ENCODE data around the gene CSF1R. TPM values are rescaled to one million over a fixed set of nuclear protein-coding genes. Genes with fewer than 3 reads are reported as not detected.

The CSF1R gene
- total RNA-seq, 2 donors from 2014 or later: not detected

- H3K27me3 ChIP-seq (ENCODE audit: control insufficient read depth, insufficient read depth, low read length, poor library complexity, severe bottlenecking): no peaks in the 10 kb centered on the region
- H3K9me3 ChIP-seq (ENCODE audit: control insufficient read depth, low read length): no peaks in the 10 kb centered on the region
- no peak overlapping the region for H3K9ac ChIP-seq (ENCODE audit: extremely low read depth, low read length, poor library complexity, severe bottlenecking)
- H3K27ac ChIP-seq (ENCODE audit: low read depth, low read length): no peak overlapping the region
- 87 to 100% methylated on average over 2 of the region's 2 CpGs for WGBS, 2 experiments (ENCODE audit: insufficient coverage in 1 of 2, insufficient read length in 1 of 2)
- Mint-ChIP-seq H3K27ac (no peak overlapping the region), H3K9me3 (no peaks in the 10 kb centered on the region), H3K4me3 (no peak overlapping the region), H3K4me1 (peaks cover 14% of the 10 kb centered on the region), H3K36me3 (ENCODE audit: low read depth) (peaks cover 20% of the 10 kb centered on the region), H3K27me3 (ENCODE audit: insufficient read depth) (peaks cover 12% of the 10 kb centered on the region)
- DNase-seq: no peak
- TF ChIP-seq CTCF (conservative IDR thresholded peaks at IDR 0.05): no peak
- H3K36me3 ChIP-seq (ENCODE audit: control insufficient read depth, insufficient read depth, low read length): peaks cover 30% of the 10 kb centered on the region
- no peak overlapping the region for H3K4me3 ChIP-seq (ENCODE audit: low read length)
- peaks cover 8% of the 10 kb centered on the region for H3K4me1 ChIP-seq (ENCODE audit: control insufficient read depth, insufficient read depth, low read length)
Measured at GRCh38 chr5:150057511-150057910, 28.8 kb downstream of the CSF1R start.

GRCh38 chr5:150057052-150057451, 29.3 kb downstream of the CSF1R start:
- no peak for TF ChIP-seq CTCF (conservative IDR thresholded peaks at IDR 0.05)
- Histone ChIP-seq H3K4me1 (ENCODE audit: control insufficient read depth, insufficient read depth, low read length) (peaks cover 8% of the 10 kb centered on the region), H3K27ac (ENCODE audit: low read depth, low read length) (no peak overlapping the region), H3K4me3 (ENCODE audit: low read length) (no peak overlapping the region), H3K27me3 (ENCODE audit: control insufficient read depth, insufficient read depth, low read length, poor library complexity, severe bottlenecking) (no peaks in the 10 kb centered on the region), H3K9ac (ENCODE audit: extremely low read depth, low read length, poor library complexity, severe bottlenecking) (no peak overlapping the region), H3K9me3 (ENCODE audit: control insufficient read depth, low read length) (no peaks in the 10 kb centered on the region), H3K36me3 (ENCODE audit: control insufficient read depth, insufficient read depth, low read length) (peaks cover 35% of the 10 kb centered on the region)
- H3K9me3 Mint-ChIP-seq: no peaks in the 10 kb centered on the region
- H3K27me3 Mint-ChIP-seq (ENCODE audit: insufficient read depth): peaks cover 12% of the 10 kb centered on the region
- DNase-seq: no peak
- 91 to 100% methylated on average over 1 to 8 of the region's 8 CpGs for WGBS, 2 experiments (ENCODE audit: insufficient coverage in 1 of 2, insufficient read length in 1 of 2)
- peaks cover 14% of the 10 kb centered on the region for H3K4me1 Mint-ChIP-seq
- H3K4me3 Mint-ChIP-seq: no peak overlapping the region
- no peak overlapping the region for H3K27ac Mint-ChIP-seq
- peaks cover 24% of the 10 kb centered on the region for H3K36me3 Mint-ChIP-seq (ENCODE audit: low read depth)

GRCh38 chr5:150056075-150056443, 30.3 kb downstream of the CSF1R start:
- peaks cover 8% of the 10 kb centered on the region for H3K4me1 ChIP-seq (ENCODE audit: control insufficient read depth, insufficient read depth, low read length)
- no peaks in the 10 kb centered on the region for H3K27me3 ChIP-seq (ENCODE audit: control insufficient read depth, insufficient read depth, low read length, poor library complexity, severe bottlenecking)
- no peak overlapping the region for H3K4me3 Mint-ChIP-seq
- H3K4me1 Mint-ChIP-seq: peaks cover 14% of the 10 kb centered on the region
- no peak overlapping the region for H3K9ac ChIP-seq (ENCODE audit: extremely low read depth, low read length, poor library complexity, severe bottlenecking)
- no peaks in the 10 kb centered on the region for H3K9me3 Mint-ChIP-seq
- TF ChIP-seq CTCF (conservative IDR thresholded peaks at IDR 0.05): no peak
- H3K36me3 ChIP-seq (ENCODE audit: control insufficient read depth, insufficient read depth, low read length): peaks cover 44% of the 10 kb centered on the region
- H3K36me3 Mint-ChIP-seq (ENCODE audit: low read depth): peaks cover 32% of the 10 kb centered on the region
- no peak overlapping the region for H3K27ac ChIP-seq (ENCODE audit: low read depth, low read length)
- DNase-seq: no peak
- 94 to 97% methylated on average over 9 of the region's 9 CpGs for WGBS, 2 experiments (ENCODE audit: insufficient coverage in 1 of 2, insufficient read length in 1 of 2)
- H3K9me3 ChIP-seq (ENCODE audit: control insufficient read depth, low read length): no peaks in the 10 kb centered on the region
- H3K4me3 ChIP-seq (ENCODE audit: low read length): no peak overlapping the region
- H3K27ac Mint-ChIP-seq: no peak overlapping the region
- H3K27me3 Mint-ChIP-seq (ENCODE audit: insufficient read depth): peaks cover 12% of the 10 kb centered on the region

All from endodermal cell (in vitro differentiated cells).